M059J (cell line): ENCODE data around the gene EP400. TPM values are rescaled to one million over a fixed set of nuclear protein-coding genes. Genes with fewer than 3 reads are reported as not detected.
"Not testable (repeated sequence)": the region's sequence is repeated elsewhere in the genome, so short reads cannot be mapped to it uniquely, and the experiment has no call there.

Experiments
- DNase-seq: peaks from one replicate; pipeline ENCODE4 v3.0.0-alpha.2; 2012; ENCODE audit warnings: low read depth
- total RNA-seq: library from RNA; depleted of rRNA; stranded (reverse); fragments of >200 nt; shearing (Covaris generic); gene quantifications from 2 replicates; pipeline ENCODE4 v1.2.3, GENCODE V29; 2014

The EP400 gene
- total RNA-seq, 1 experiment from 2014 or later, result 8.0 TPM

- not testable (repeated sequence) for DNase-seq
Measured at GRCh38 chr12:131948713-131949430, 870 bp upstream of the EP400 start.

DNA sequence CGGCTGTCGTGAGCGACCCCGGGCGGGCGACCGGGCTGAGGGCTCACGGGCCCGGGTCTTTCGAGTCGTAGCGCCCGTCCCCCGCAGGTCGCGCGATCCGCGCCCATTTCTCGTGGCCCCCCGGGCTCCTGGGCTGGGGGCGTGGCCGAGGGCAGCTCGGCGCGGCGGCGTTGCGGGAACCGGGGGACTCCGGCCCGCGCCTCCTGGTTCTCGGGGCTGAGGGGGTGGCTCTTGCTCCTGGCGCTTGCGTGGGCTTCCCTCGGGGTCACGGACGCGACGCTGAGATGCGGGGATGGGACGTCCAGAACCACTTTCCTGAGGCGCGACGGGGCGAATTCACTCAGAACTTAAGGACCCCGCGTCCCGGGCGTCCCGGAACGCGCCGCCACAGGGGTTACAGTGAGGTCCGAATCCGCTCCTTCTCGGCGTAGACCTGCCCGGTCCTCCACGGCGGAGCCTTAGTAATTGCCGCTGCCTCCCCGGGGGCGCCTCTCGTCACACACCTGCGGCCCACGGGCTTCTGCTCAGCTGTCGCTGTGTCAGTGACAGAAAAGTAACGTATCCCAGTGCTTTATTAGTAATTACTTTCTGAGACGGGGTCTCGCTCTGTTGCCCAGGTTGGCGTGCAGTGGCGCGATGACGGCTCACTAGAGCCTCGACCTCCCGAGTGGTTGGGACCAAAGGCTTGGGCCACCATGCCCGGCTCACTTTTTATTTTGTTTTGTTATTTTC lies 606 bp downstream of the EP400 start:
- peak; percentile 20 for DNase-seq

DNA sequence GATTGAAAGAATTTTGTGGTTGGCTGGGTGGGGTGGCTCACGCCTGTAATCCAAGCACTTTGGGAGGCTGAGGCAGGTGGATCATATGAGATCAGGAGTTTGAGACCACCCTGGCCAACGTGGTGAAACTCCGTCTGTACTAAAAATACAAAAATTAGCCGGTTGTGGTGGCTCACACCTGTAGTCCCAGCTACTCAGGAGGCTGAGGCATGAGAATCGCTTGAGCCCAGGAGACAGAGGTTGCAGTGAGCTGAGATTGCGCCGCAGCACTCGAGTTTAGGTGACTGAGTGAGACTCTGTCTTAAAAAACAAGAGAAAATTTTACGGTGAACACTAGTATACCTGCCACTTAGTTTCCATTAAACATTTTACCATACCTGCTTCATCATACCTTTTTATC lies 4.1 kb downstream of the EP400 start:
- DNase-seq, result not testable (repeated sequence)

DNA sequence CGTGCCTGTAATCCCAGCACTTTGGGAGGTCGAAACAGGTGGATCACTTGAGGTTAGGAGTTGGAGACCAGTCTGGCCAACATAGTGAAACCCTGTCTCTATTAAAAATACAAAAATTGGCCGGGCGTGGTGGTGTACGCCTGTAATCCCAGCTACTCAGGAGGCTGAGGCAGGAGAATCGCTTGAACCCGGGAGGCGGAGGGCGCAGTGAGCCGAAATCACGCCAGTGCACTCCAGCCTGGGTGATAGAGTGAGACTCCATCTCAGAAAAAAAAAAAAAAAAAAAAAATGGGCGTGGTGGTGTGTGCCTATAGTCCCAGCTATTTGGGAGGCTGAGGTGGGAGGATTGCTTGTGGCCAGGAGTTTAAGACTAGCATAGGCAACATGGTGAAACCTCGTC lies 4.7 kb downstream of the EP400 start:
- DNase-seq, result not testable (repeated sequence)

- DNase-seq, result no peak
Measured at GRCh38 chr12:131959116-131959515, 9.4 kb downstream of the EP400 start.

DNA sequence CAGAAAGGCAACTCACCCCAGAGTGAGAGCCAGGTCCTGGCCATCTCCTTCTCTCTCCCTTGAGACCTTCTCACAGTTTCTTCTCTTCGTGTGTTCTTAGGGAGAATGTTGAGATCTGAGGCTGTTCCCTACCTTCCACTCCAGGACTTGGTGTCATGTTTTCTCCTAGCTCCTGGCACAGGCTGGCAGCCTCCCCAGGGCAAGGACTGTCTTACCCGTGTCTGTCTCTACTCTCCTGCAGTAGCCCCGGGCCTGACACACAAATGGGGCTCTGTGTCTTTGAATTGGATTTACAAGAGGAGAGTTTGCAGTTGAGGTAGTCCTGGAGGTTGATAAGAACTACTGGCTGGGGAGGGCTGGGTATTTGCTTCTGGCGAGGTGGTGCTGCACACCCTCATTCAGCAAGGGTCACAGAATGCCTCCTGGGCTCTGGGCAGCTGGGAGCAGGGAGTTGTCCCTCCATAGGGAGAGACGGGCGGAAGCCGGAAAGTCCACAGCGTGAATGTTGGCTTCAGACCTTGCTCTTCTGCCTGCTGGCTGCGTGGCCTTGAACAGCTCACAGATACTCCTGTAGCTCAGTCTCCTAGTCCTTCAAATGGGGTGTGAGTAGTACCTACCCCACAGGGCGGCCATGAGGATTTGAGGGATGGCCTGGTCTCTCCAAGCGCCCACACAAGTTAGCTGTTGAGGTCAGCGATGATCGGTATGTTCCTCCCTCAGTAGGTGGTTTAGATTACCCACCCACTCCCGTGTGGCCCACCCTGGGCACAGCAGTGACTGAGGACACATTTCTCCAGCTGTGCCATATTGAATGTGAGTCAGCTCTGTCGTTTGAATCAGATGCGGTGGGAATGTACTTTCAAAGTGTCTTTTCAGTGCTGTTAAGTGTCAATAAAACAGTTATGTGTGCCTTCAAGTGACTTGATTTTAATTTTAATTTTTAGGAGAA lies 10.2 kb downstream of the EP400 start:
- DNase-seq, result no peak

DNA sequence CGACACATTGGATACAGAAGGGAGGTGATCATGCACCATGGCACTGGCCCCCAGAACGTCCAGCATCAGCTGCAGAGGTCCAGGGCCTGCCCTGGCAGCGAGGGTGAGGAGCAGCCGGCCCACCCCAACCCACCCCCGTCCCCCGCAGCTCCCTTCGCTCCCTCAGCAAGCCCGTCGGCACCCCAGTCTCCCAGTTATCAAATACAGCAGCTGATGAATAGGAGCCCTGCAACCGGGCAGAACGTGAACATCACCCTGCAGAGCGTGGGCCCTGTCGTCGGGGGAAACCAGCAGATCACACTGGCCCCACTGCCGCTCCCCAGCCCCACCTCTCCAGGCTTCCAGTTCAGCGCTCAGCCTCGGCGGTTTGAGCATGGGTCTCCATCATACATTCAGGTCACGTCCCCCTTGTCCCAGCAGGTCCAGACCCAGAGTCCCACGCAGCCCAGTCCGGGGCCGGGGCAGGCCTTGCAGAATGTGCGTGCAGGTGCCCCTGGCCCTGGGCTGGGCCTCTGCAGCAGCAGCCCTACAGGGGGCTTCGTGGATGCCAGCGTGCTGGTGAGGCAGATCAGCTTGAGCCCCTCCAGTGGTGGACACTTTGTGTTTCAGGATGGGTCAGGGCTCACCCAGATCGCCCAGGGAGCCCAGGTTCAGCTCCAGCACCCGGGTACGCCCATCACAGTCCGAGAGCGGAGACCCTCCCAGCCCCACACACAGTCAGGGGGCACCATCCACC lies 11.0 kb downstream of the EP400 start:
- not testable (repeated sequence) for DNase-seq

GRCh38 chr12:131961328-131961727 lies 11.6 kb downstream of the EP400 start:
- DNase-seq, result not testable (repeated sequence)

DNA sequence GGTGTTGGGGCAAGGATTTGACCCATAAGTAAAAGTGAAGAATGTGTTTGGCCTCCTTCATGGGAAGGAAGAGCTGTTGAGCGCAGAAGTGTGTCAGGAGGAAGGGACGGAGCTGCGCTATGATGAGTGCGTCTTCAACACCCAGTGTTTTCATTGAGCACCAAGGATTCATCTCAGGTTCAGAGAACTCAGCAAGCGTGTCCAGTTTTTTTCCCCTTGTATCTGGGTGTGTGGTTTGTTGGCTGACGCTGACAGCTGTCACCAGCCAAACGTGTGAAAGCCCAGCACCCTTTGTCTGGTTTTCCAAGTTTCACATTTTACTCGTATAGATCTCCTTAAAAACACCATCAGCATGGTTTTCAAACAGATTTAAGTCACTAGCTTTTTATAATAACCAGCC lies 12.3 kb downstream of the EP400 start:
- no peak for DNase-seq

- no peak for DNase-seq
Measured at GRCh38 chr12:131963381-131963780, 13.6 kb downstream of the EP400 start.

- peak; percentile 20 for DNase-seq
Measured at GRCh38 chr12:131965073-131965472, 15.3 kb downstream of the EP400 start.

DNA sequence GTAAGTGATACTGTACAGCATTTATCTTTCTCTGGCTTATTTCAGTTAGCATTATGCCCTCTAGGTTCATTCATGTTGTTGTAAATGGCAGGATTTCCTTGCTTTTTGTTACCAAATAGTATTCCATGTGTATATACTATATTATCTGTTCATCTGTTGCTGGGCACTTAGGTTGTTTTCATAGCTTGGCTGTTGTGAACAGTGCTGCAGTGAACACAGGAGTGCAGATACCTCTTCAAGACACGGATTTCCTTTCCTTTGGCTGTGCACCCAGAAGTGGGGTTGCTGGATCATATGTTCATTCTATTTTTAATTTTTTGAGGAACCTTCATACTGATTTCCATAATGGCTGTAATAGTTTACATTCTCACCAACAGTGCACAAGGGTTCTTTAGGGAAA lies 21.5 kb downstream of the EP400 start:
- DNase-seq, result no peak

- DNase-seq, result no peak
Measured at GRCh38 chr12:131975228-131975627, 25.5 kb downstream of the EP400 start.

GRCh38 chr12:131979606-131980005 lies 29.9 kb downstream of the EP400 start:
- DNase-seq, result no peak

DNA sequence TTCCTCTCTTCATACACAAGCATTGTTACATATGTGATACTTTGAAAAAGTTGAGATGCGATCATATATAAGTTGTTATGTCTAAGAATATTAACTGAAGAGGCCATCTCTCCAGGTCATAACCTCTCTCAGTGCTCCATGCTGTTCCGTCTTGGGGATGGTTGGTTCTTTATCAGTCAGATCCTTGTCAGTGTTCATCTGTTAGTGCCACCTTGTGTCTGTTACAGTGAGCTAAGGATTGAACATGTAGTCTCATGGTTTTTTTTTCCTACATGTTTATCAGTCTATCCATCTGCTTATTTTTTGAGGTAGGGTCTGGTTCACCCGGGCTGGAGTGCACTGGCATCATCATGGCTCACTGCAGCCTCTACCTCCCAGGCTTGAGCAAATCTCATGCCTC lies 30.5 kb downstream of the EP400 start:
- peak; percentile 11 for DNase-seq

DNA sequence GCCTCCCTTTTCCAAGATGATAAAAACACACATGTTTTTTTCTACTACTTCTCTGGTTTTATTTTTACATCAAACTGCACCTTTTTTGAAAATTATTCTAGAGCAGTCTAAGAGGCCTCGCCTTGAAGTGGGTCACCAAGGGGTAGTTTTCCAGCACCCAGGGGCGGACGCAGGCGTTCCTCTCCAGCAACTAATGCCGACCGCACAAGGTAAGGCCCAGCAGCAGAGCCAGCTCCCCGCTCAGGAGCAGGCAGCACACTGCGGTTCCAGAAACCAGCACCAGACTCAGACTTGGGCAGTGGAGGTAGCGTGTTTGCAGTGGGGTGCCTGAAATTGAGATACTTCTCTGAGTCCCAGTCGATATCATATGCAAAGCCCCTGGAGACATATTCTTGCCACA lies 31.6 kb downstream of the EP400 start:
- DNase-seq, result no peak

- DNase-seq, result no peak
Measured at GRCh38 chr12:131982041-131982440, 32.3 kb downstream of the EP400 start.

DNA sequence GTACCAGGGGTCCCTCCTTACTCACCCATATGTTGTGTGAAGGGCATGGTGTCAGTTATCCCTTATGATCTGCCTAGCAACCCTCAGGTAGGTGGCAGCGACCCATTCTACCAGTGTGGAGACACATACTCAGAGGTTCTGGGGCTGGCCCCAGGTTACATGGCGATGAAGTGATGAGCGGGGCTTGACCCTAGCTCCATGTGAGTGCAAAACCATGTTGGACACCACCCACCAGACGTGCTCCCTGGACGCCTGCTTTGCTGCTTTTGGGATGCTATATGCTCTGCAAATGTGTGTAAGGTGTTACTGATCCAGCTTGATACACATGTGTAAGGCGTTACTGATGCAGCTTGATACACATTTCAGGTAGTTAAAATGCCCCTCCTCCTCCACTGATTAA lies 33.3 kb downstream of the EP400 start:
- no peak for DNase-seq

- DNase-seq, result no peak
Measured at GRCh38 chr12:131983554-131983953, 33.8 kb downstream of the EP400 start.

DNA sequence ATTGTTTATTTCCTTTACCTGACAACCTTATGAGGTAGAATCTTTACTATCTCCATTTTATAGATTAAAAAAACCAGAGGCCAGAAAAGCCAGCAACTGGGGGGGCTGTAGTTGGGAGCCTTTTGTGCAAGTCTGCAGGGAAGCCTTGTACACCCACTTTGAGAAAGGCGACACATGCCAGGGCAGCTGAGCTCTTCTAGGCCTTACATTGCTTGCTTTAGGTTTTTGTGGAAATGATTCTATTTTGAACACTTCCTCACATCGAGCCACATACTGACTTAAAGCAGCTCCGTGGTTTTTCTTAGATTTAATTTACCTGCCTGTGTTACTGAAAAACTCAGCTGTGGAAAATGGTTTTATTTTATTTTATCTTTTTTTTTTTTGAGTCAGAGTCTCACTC lies 34.6 kb downstream of the EP400 start:
- no peak for DNase-seq

GRCh38 chr12:131985510-131985875 lies 35.8 kb downstream of the EP400 start:
- DNase-seq, result not testable (repeated sequence)

DNA sequence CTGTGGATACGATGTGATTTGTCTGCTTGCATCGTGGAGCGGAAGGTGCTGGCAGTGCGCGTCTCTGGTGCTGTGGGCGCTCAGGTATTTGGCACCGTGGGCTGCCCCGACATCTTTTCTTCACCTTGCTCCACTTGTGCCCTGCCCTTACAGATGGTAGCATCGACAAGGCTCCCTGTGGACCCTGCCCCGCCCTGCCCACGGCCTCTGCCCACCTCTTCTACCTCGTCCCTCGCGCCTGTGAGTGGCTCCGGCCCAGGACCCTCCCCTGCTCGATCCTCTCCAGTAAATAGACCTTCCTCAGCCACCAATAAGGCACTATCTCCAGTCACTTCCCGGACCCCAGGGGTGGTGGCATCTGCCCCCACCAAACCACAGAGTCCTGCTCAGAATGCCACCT lies 36.6 kb downstream of the EP400 start:
- DNase-seq, result no peak
